Measurements from ENCODE around the gene PHF12. TPM values are rescaled to one million over a fixed set of nuclear protein-coding genes. Genes with fewer than 3 reads are reported as not detected.
A peak's percentile ranks its signal among the peaks of the same experiment; 100 is the strongest.

Gene PHF12
- total and polyA plus RNA-seq, 2 of the 13 experiments (the other 11 are each of a cell fraction or from before 2014, with no cell fraction given), result 9.8 to 17.1 TPM

GRCh38 chr17:28902819-28903545, 48.3 kb downstream of the PHF12 start, which contains the start of gene DHRS13 (continued):
- TF ChIP-seq ZFP1 (CRISPR knock-in tag; IDR thresholded peaks at IDR 0.05) (no peak), SIN3A (IDR thresholded peaks at IDR 0.05; ENCODE audit: borderline replicate concordance, low read depth, low read length) (peak; percentile 89; the same call in 1 of the 2 replicates), TRAFD1 (CRISPR knock-in tag; IDR thresholded peaks at IDR 0.05; ENCODE audit: borderline replicate concordance) (no peak), AGO1 (IDR thresholded peaks at IDR 0.05; ENCODE audit: low read depth, low read length, poor library complexity, severe bottlenecking) (no peak), ZNF670 (CRISPR knock-in tag; IDR thresholded peaks at IDR 0.05; ENCODE audit: borderline replicate concordance) (no peak; the same call in 1 of the 2 replicates), ZNF3 (CRISPR knock-in tag; IDR thresholded peaks at IDR 0.05) (no peak), SNAPC2 (CRISPR knock-in tag; IDR thresholded peaks at IDR 0.05) (peak; percentile 77; the same call in 1 of the 2 replicates), PATZ1 (CRISPR knock-in tag; IDR thresholded peaks at IDR 0.05) (peak; percentile 81; the same call in 1 of the 2 replicates), ZNF251 (CRISPR knock-in tag; IDR thresholded peaks at IDR 0.05) (no peak), TAF15 (IDR thresholded peaks at IDR 0.05; ENCODE audit: low read depth, low read length, poor library complexity, severe bottlenecking) (peak; percentile 43), CCDC6 (CRISPR knock-in tag; IDR thresholded peaks at IDR 0.05) (peak; percentile 87)
- TF ChIP-seq, protein P1, sequence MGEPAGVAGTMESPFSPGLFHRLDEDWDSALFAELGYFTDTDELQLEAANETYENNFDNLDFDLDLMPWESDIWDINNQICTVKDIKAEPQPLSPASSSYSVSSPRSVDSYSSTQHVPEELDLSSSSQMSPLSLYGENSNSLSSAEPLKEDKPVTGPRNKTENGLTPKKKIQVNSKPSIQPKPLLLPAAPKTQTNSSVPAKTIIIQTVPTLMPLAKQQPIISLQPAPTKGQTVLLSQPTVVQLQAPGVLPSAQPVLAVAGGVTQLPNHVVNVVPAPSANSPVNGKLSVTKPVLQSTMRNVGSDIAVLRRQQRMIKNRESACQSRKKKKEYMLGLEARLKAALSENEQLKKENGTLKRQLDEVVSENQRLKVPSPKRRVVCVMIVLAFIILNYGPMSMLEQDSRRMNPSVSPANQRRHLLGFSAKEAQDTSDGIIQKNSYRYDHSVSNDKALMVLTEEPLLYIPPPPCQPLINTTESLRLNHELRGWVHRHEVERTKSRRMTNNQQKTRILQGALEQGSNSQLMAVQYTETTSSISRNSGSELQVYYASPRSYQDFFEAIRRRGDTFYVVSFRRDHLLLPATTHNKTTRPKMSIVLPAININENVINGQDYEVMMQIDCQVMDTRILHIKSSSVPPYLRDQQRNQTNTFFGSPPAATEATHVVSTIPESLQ (CRISPR knock-in tag; conservative IDR thresholded peaks at IDR 0.05), result no peak; the same call in 1 of the 2 replicates
- TF ChIP-seq, protein P2, sequence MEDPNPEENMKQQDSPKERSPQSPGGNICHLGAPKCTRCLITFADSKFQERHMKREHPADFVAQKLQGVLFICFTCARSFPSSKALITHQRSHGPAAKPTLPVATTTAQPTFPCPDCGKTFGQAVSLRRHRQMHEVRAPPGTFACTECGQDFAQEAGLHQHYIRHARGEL (CRISPR knock-in tag; IDR thresholded peaks at IDR 0.05), result no peak
- TF ChIP-seq, protein P3, sequence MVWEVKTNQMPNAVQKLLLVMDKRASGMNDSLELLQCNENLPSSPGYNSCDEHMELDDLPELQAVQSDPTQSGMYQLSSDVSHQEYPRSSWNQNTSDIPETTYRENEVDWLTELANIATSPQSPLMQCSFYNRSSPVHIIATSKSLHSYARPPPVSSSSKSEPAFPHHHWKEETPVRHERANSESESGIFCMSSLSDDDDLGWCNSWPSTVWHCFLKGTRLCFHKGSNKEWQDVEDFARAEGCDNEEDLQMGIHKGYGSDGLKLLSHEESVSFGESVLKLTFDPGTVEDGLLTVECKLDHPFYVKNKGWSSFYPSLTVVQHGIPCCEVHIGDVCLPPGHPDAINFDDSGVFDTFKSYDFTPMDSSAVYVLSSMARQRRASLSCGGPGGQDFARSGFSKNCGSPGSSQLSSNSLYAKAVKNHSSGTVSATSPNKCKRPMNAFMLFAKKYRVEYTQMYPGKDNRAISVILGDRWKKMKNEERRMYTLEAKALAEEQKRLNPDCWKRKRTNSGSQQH (CRISPR knock-in tag; IDR thresholded peaks at IDR 0.05; ENCODE audit: low read depth), result peak; percentile 53
- TF ChIP-seq, protein P4, sequence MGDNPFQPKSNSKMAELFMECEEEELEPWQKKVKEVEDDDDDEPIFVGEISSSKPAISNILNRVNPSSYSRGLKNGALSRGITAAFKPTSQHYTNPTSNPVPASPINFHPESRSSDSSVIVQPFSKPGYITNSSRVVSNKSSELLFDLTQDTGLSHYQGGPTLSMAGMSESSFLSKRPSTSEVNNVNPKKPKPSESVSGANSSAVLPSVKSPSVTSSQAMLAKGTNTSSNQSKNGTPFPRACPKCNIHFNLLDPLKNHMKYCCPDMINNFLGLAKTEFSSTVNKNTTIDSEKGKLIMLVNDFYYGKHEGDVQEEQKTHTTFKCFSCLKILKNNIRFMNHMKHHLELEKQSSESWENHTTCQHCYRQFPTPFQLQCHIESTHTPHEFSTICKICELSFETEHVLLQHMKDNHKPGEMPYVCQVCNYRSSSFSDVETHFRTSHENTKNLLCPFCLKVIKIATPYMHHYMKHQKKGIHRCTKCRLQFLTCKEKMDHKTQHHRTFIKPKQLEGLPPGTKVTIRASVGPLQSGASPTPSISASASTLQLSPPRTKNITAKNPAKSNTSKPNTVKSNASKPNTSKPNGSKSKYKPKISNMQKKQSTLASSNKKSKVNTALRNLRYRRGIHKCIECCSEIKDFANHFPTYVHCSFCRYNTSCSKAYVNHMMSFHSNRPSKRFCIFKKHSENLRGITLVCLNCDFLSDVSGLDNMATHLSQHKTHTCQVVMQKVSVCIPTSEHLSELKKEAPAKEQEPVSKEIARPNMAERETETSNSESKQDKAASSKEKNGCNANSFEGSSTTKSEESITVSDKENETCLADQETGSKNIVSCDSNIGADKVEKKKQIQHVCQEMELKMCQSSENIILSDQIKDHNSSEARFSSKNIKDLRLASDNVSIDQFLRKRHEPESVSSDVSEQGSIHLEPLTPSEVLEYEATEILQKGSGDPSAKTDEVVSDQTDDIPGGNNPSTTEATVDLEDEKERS (CRISPR knock-in tag; IDR thresholded peaks at IDR 0.05), result no peak
